PC-3 (cell line): Measurements from ENCODE around the gene HACD1. TPM values are rescaled to one million over a fixed set of nuclear protein-coding genes. Genes with fewer than 3 reads are reported as not detected.

Experiments used
- ATAC-seq: fragments of 200-7000 bp; cut with Tn5 transposase; 2 replicates; pipeline ENCODE4 v1.9.1; 2020; ENCODE audit warnings: mild to moderate bottlenecking, moderate library complexity
- BruUV-seq: library from RNA; stranded (reverse); fragments of 400-500 nt; replicated peaks from 2 replicates; lab custom pipeline; 2021; lab: Mats Ljungman, UMichigan
- CTCF ChIA-PET: fragments of 300-600 bp; sonication (Branson Sonifier 250); formaldehyde crosslinking; loops from one replicate; lab custom pipeline; 2022; ENCODE audit warnings: antibody characterized with exemption; lab: Charles Lee
- POLR2A ChIA-PET: fragments of 300-600 bp; sonication (Branson Sonifier 250); formaldehyde crosslinking; loops from one replicate; lab custom pipeline; 2022; ENCODE audit warnings: antibody characterized with exemption; ENCODE audit not compliant: unreplicated experiment; lab: Charles Lee
- DNase-seq: peaks from one replicate; pipeline ENCODE4 v3.0.0-alpha.2; 2015
- H2AFZ ChIP-seq: fragments of 300-600 bp; sonication (generic); 2 replicates; pipeline ENCODE4 v1.6.0; 2016; ENCODE audit warnings: antibody characterized with exemption, low read length
- H3F3A ChIP-seq: fragments of 300-600 bp; sonication (generic); one replicate; pipeline ENCODE4 v1.6.0; 2017; ENCODE audit warnings: antibody characterized with exemption, low read length, control low read depth, mild to moderate bottlenecking; ENCODE audit not compliant: unreplicated experiment
- H3K27ac ChIP-seq: fragments of 300-600 bp; sonication (generic); 2 replicates; pipeline ENCODE4 v1.5.1; 2016; ENCODE audit warnings: mild to moderate bottlenecking, low read length
- H3K27me3 ChIP-seq: fragments of 300-600 bp; sonication (generic); 2 replicates; pipeline ENCODE4 v1.6.1; 2016; ENCODE audit warnings: low read length, mixed read lengths
- H3K36me3 ChIP-seq: fragments of 300-600 bp; sonication (generic); 2 replicates; pipeline ENCODE4 v1.6.1; 2016; ENCODE audit warnings: low read depth, mixed run types, low read length, mixed read lengths
- H3K4me1 ChIP-seq: fragments of 300-600 bp; sonication (generic); 2 replicates; pipeline ENCODE4 v1.5.1; 2016; ENCODE audit warnings: low read length; ENCODE audit not compliant: insufficient read depth
- H3K4me2 ChIP-seq: fragments of 300-600 bp; sonication (generic); 2 replicates; pipeline ENCODE4 v1.6.0; 2016; ENCODE audit warnings: low read length
- H3K4me3 ChIP-seq: fragments of 300-600 bp; sonication (generic); 2 replicates; pipeline ENCODE4 v1.5.1; 2016; ENCODE audit warnings: mild to moderate bottlenecking, low read length, mixed read lengths
- H3K79me2 ChIP-seq: fragments of 300-600 bp; sonication (generic); 2 replicates; pipeline ENCODE4 v1.6.1; 2017; ENCODE audit warnings: low read length, mixed read lengths
- H3K9ac ChIP-seq: fragments of 300-600 bp; sonication (generic); 2 replicates; pipeline ENCODE4 v1.6.0; 2016; ENCODE audit warnings: mild to moderate bottlenecking, low read length
- H3K9me2 ChIP-seq: fragments of 300-600 bp; sonication (generic); replicated peaks from 2 replicates; pipeline ENCODE4 v1.6.1; 2016; ENCODE audit warnings: mixed run types, low read length, mixed read lengths
- H3K9me3 ChIP-seq: fragments of 300-600 bp; sonication (generic); 2 replicates; pipeline ENCODE4 v1.6.1; 2016; ENCODE audit warnings: low read length, mixed read lengths
- H4K20me1 ChIP-seq: fragments of 300-600 bp; sonication (generic); 2 replicates; pipeline ENCODE4 v1.6.1; 2016; ENCODE audit warnings: low read length, mixed read lengths
- CTCF ChIP-seq: fragments of 300-600 bp; sonication (generic); conservative IDR thresholded peaks from 2 replicates; pipeline ENCODE4 v1.5.1; 2017; ENCODE audit warnings: antibody characterized with exemption, low read depth, mild to moderate bottlenecking, low read length
- EZH2 ChIP-seq: fragments of 300-600 bp; sonication (generic); IDR thresholded peaks from one replicate; pipeline ENCODE4 v1.6.1; 2017; ENCODE audit warnings: antibody characterized with exemption, mild to moderate bottlenecking, low read length; ENCODE audit not compliant: unreplicated experiment
- EZH2phosphoT487 ChIP-seq: fragments of 300-600 bp; sonication (generic); IDR thresholded peaks from 2 replicates; pipeline ENCODE4 v1.6.1; 2018; ENCODE audit warnings: mild to moderate bottlenecking, antibody characterized with exemption, low read length, borderline replicate concordance
- intact Hi-C: fragments of 100-400 bp; cut with micrococcal nuclease; formaldehyde crosslinking; loops from 2 replicates; pipeline ENCODE4 v1.9.0; 2023
- total RNA-seq: library from RNA; depleted of rRNA; stranded (reverse); fragments of >200 nt; gene quantifications from 2 replicates; pipeline ENCODE4 v1.2.3, GENCODE V29; 2014

HACD1 gene
- total RNA-seq, 1 experiment from 2014 or later = 15.3 TPM

GRCh38 chr10:17626656-17627055 is 9.5 kb upstream of the HACD1 start:
- intact Hi-C loops = no loop called here
- H3K27me3 ChIP-seq = no peaks in the 10 kb centered on the region
- no peaks in the 10 kb centered on the region for H3K79me2 ChIP-seq
- H3K27ac ChIP-seq = no peak overlapping the region
- H4K20me1 ChIP-seq = no peaks in the 10 kb centered on the region
- H3K9me2 ChIP-seq = no peaks in the 10 kb centered on the region
- no peak overlapping the region for H3K4me3 ChIP-seq
- no TSS peak for BruUV-seq
- ChIA-PET CTCF (no interaction called here), POLR2A (no interaction called here)
- H3K36me3 ChIP-seq = no peaks in the 10 kb centered on the region
- no peak for ATAC-seq
- no peak for DNase-seq
- no peak overlapping the region for H3K9ac ChIP-seq
- no peaks in the 10 kb centered on the region for H3K9me3 ChIP-seq
- TF ChIP-seq EZH2 = no peak
- TF ChIP-seq EZH2phosphoT487 = no peak
- no peak for TF ChIP-seq CTCF
- H3K4me2 ChIP-seq = no peak overlapping the region
- no peaks in the 10 kb centered on the region for H3F3A ChIP-seq
- H2AFZ ChIP-seq = no peak overlapping the region
- H3K4me1 ChIP-seq = no peaks in the 10 kb centered on the region

GRCh38 chr10:17624996-17625395 is 7.8 kb upstream of the HACD1 start:
- no peak overlapping the region for H3K9ac ChIP-seq
- no peak overlapping the region for H3K27ac ChIP-seq
- TF ChIP-seq EZH2 (no peak), CTCF (no peak), EZH2phosphoT487 (no peak)
- H2AFZ ChIP-seq = no peak overlapping the region
- ChIA-PET CTCF (no interaction called here), POLR2A (no interaction called here)
- H3K9me2 ChIP-seq = no peaks in the 10 kb centered on the region
- ATAC-seq (no peak), DNase-seq (no peak)
- no peaks in the 10 kb centered on the region for H3K36me3 ChIP-seq
- intact Hi-C loops = no loop called here
- no peaks in the 10 kb centered on the region for H3K27me3 ChIP-seq
- BruUV-seq = no TSS peak
- no peaks in the 10 kb centered on the region for H3F3A ChIP-seq
- H3K4me1 ChIP-seq = no peaks in the 10 kb centered on the region
- H4K20me1 ChIP-seq = no peaks in the 10 kb centered on the region
- no peaks in the 10 kb centered on the region for H3K9me3 ChIP-seq
- H3K4me3 ChIP-seq = no peak overlapping the region
- no peak overlapping the region for H3K4me2 ChIP-seq
- H3K79me2 ChIP-seq = no peaks in the 10 kb centered on the region

- no peak overlapping the region for H2AFZ ChIP-seq
- H3K4me1 ChIP-seq = no peaks in the 10 kb centered on the region
- ATAC-seq = no peak
- POLR2A ChIA-PET = no interaction called here
- H3K9ac ChIP-seq = no peak overlapping the region
- H3K36me3 ChIP-seq = no peaks in the 10 kb centered on the region
- no peaks in the 10 kb centered on the region for H4K20me1 ChIP-seq
- no peaks in the 10 kb centered on the region for H3K27me3 ChIP-seq
- BruUV-seq = no TSS peak
- no peak overlapping the region for H3K27ac ChIP-seq
- H3K4me3 ChIP-seq = no peak overlapping the region
- H3K79me2 ChIP-seq = no peaks in the 10 kb centered on the region
- CTCF ChIA-PET = no interaction called here
- no peaks in the 10 kb centered on the region for H3K9me3 ChIP-seq
- no peaks in the 10 kb centered on the region for H3K9me2 ChIP-seq
- DNase-seq = no peak
- TF ChIP-seq EZH2phosphoT487 = no peak
- TF ChIP-seq CTCF = no peak
- no peak for TF ChIP-seq EZH2
- H3K4me2 ChIP-seq = no peak overlapping the region
- H3F3A ChIP-seq = no peaks in the 10 kb centered on the region
- intact Hi-C loops = no loop called here
Observed at GRCh38 chr10:17622061-17622460, 4.9 kb upstream of the HACD1 start.
